CD4-positive, alpha-beta memory T cell (primary cell): Measurements from ENCODE around the gene ATP9A. TPM values are rescaled to one million over a fixed set of nuclear protein-coding genes. Genes with fewer than 3 reads are reported as not detected.
A peak's percentile ranks its signal among the peaks of the same experiment; 100 is the strongest.
"Not testable (repeated sequence)": the region's sequence is repeated elsewhere in the genome, so short reads cannot be mapped to it uniquely, and the experiment has no call there.

Source experiments
- CTCF ChIA-PET: fragments of 350-600 bp; sonication (Branson Sonifier 250); formaldehyde crosslinking; loops from one replicate; lab custom pipeline; 2021; ENCODE audit warnings: inconsistent platforms; ENCODE audit not compliant: partially characterized antibody; lab: Charles Lee
- POLR2A ChIA-PET: fragments of 350-600 bp; sonication (Branson Sonifier 250); formaldehyde crosslinking; loops from one replicate; lab custom pipeline; 2021; ENCODE audit not compliant: partially characterized antibody; lab: Charles Lee
- DNase-seq, 5 donors: peaks; one replicate each; pipeline versions ENCODE4 v3.0.0 to v3.0.0-alpha.2; 2020 to 2022; ENCODE audit warnings: mixed read lengths in 1 of 5
- H3K27ac ChIP-seq: one replicate; pipeline ENCODE4 v1.7.0; 2013; ENCODE audit warnings: low read depth, low read length
- H3K27me3 ChIP-seq: 2 replicates; pipeline ENCODE4 v1.7.0; 2013; ENCODE audit warnings: mild to moderate bottlenecking, low read length, moderate library complexity; ENCODE audit not compliant: insufficient read depth
- H3K36me3 ChIP-seq: 2 replicates; pipeline ENCODE4 v1.7.0; 2013; ENCODE audit warnings: mild to moderate bottlenecking, low read length, moderate library complexity; ENCODE audit not compliant: insufficient read depth
- H3K4me1 ChIP-seq: 2 replicates; pipeline ENCODE4 v1.7.0; 2013; ENCODE audit warnings: mild to moderate bottlenecking, low read length, moderate library complexity; ENCODE audit not compliant: insufficient read depth
- H3K4me3 ChIP-seq, 2 donors: one replicate each; pipeline ENCODE4 v1.7.0; 2013; ENCODE audit warnings: low read length in 2 of 2, mild to moderate bottlenecking in 1 of 2
- H3K9me3 ChIP-seq, 2 donors: one replicate each; pipeline ENCODE4 v1.7.0; 2013; ENCODE audit warnings: low read length in 2 of 2, control low read depth in 1 of 2; ENCODE audit not compliant: control insufficient read depth in 1 of 2
- H3K27ac Mint-ChIP-seq, 7 donors: one replicate each; pipeline ENCODE4 v1.8.0; 2020 to 2021; ENCODE audit warnings: mixed read lengths in 7 of 7, mild to moderate bottlenecking in 6 of 7, inconsistent platforms in 3 of 7, moderate library complexity in 3 of 7
- H3K27me3 Mint-ChIP-seq, 2 donors: one replicate each; pipeline ENCODE4 v1.8.0; 2020 to 2021; ENCODE audit warnings: mixed read lengths in 2 of 2
- H3K36me3 Mint-ChIP-seq, 2 donors: one replicate each; pipeline ENCODE4 v1.8.0; 2020 to 2021; ENCODE audit warnings: mixed read lengths in 2 of 2, inconsistent platforms in 1 of 2, mild to moderate bottlenecking in 1 of 2
- H3K4me1 Mint-ChIP-seq, 4 donors: one replicate each; pipeline ENCODE4 v1.8.0; 2020 to 2021; ENCODE audit warnings: mixed read lengths in 4 of 4, mild to moderate bottlenecking in 1 of 4
- H3K4me3 Mint-ChIP-seq, 8 donors: one replicate each; pipeline ENCODE4 v1.8.0; 2020 to 2021; ENCODE audit warnings: mixed read lengths in 8 of 8, mild to moderate bottlenecking in 7 of 8, moderate library complexity in 6 of 8, inconsistent platforms in 3 of 8
- H3K9me3 Mint-ChIP-seq, 8 donors: one replicate each; pipeline ENCODE4 v1.8.0; 2020 to 2021; ENCODE audit warnings: mixed read lengths in 8 of 8, mild to moderate bottlenecking in 5 of 8, inconsistent platforms in 3 of 8, moderate library complexity in 1 of 8
- intact Hi-C: fragments of 100-400 bp; cut with micrococcal nuclease; formaldehyde crosslinking; loops from one replicate; pipeline ENCODE4 v1.15.1; 2023
- polyA plus RNA-seq, 2 donors: library from polyadenylated mRNA; unstranded; fragments of 300-500 nt; fragmentation: Illumina TruSeq; gene quantifications; one replicate each; pipeline ENCODE4 v1.2.3, GENCODE V29; 2021
- total RNA-seq, 2 experiments: library from RNA; stranded (reverse); gene quantifications; one replicate each; pipeline ENCODE4 v1.2.3, GENCODE V29; 2021

ATP9A gene
- total and polyA plus RNA-seq, 4 experiments from 2014 or later = 0.14 to 1.0 (median 0.32) TPM

- Histone ChIP-seq H3K27me3 (peaks cover under 1% of the 10 kb centered on the region), H3K4me1 (no peaks in the 10 kb centered on the region), H3K4me3 (no peak overlapping the region), H3K9me3 (no peaks in the 10 kb centered on the region), H3K27ac (no peak overlapping the region), H3K36me3 (no peaks in the 10 kb centered on the region)
- Mint-ChIP-seq H3K4me3 (no peak overlapping the region), H3K9me3 (peaks cover 0 to 14% (median 4%) of the 10 kb centered on the region in 8 donors), H3K4me1 (no peaks in the 10 kb centered on the region), H3K27me3 (peaks cover 6 to 8% of the 10 kb centered on the region in 2 donors), H3K36me3 (no peaks in the 10 kb centered on the region), H3K27ac (no peak overlapping the region)
- POLR2A ChIA-PET = no interaction called here
- intact Hi-C loops = no loop called here
- CTCF ChIA-PET = interaction anchor here (0.9 kb wide), 1 partner anchor 14 kb away, joined by 3 read pairs; no protein-coding TSS in a partner anchor
- no peak for DNase-seq
Measured at GRCh38 chr20:51775241-51775640, 7.1 kb upstream of the ATP9A start.

GRCh38 chr20:51772236-51772635, 4.0 kb upstream of the ATP9A start:
- intact Hi-C loops = no loop called here
- ChIA-PET POLR2A (no interaction called here), CTCF (no interaction called here)
- H3K36me3 Mint-ChIP-seq = no peaks in the 10 kb centered on the region
- H3K9me3 ChIP-seq = no peaks in the 10 kb centered on the region
- H3K4me3 ChIP-seq = no peak overlapping the region
- H3K36me3 ChIP-seq = no peaks in the 10 kb centered on the region
- peaks cover 0 to 5% (median 0%) of the 10 kb centered on the region in 8 donors for H3K9me3 Mint-ChIP-seq
- H3K27ac ChIP-seq = no peak overlapping the region
- no peak for DNase-seq
- H3K4me3 Mint-ChIP-seq = no peak overlapping the region
- H3K27me3 Mint-ChIP-seq = peaks cover 17 to 22% of the 10 kb centered on the region in 2 donors
- H3K4me1 ChIP-seq = peaks cover 5% of the 10 kb centered on the region
- peaks cover 15% of the 10 kb centered on the region for H3K27me3 ChIP-seq
- peaks cover 7 to 11% (median 8%) of the 10 kb centered on the region in 4 donors for H3K4me1 Mint-ChIP-seq
- no peak overlapping the region for H3K27ac Mint-ChIP-seq

- H3K27me3 Mint-ChIP-seq = peaks cover 17 to 24% of the 10 kb centered on the region in 2 donors
- peaks cover 7 to 11% (median 8%) of the 10 kb centered on the region in 4 donors for H3K4me1 Mint-ChIP-seq
- no peaks in the 10 kb centered on the region for H3K36me3 Mint-ChIP-seq
- Histone ChIP-seq H3K4me3 (no peak overlapping the region), H3K36me3 (no peaks in the 10 kb centered on the region), H3K27ac (no peak overlapping the region), H3K27me3 (peaks cover 15% of the 10 kb centered on the region), H3K4me1 (peaks cover 5% of the 10 kb centered on the region), H3K9me3 (no peaks in the 10 kb centered on the region)
- POLR2A ChIA-PET = no interaction called here
- H3K9me3 Mint-ChIP-seq = peaks cover 0 to 5% (median 0%) of the 10 kb centered on the region in 8 donors
- no peak for DNase-seq
- CTCF ChIA-PET = no interaction called here
- no peak overlapping the region for H3K27ac Mint-ChIP-seq
- intact Hi-C loops = no loop called here
- H3K4me3 Mint-ChIP-seq = peak overlapping the region in 5 of 8 donors; percentile 22 to 61 (median 41)
Measured at GRCh38 chr20:51769976-51770615, 1.9 kb upstream of the ATP9A start.

GRCh38 chr20:51768759-51769517, 748 bp upstream of the ATP9A start:
- H3K27ac Mint-ChIP-seq = no peak overlapping the region

GRCh38 chr20:51766994-51767866, 960 bp downstream of the ATP9A start:
- Histone ChIP-seq H3K4me1 (peaks cover 5% of the 10 kb centered on the region), H3K27me3 (peaks cover 15% of the 10 kb centered on the region), H3K9me3 (no peaks in the 10 kb centered on the region), H3K27ac (no peak overlapping the region), H3K36me3 (no peaks in the 10 kb centered on the region), H3K4me3 (no peak overlapping the region)
- peak overlapping the region in 7 of 8 donors; percentile 33 to 76 (median 66) for H3K4me3 Mint-ChIP-seq
- ChIA-PET POLR2A (no interaction called here), CTCF (no interaction called here)
- peak in 4 of 5 donors; percentile 0 to 18 (median 2) for DNase-seq
- H3K4me1 Mint-ChIP-seq = peaks cover 7 to 11% (median 8%) of the 10 kb centered on the region in 4 donors
- H3K27ac Mint-ChIP-seq = no peak overlapping the region
- H3K27me3 Mint-ChIP-seq = peaks cover 18 to 24% of the 10 kb centered on the region in 2 donors
- intact Hi-C loops = no loop called here
- peaks cover 0 to 5% (median 0%) of the 10 kb centered on the region in 8 donors for H3K9me3 Mint-ChIP-seq
- H3K36me3 Mint-ChIP-seq = no peaks in the 10 kb centered on the region

More at GRCh38 chr20:51768759-51769517, 748 bp upstream of the ATP9A start:
- POLR2A ChIA-PET = no interaction called here
- no peak overlapping the region for H3K27ac ChIP-seq
- H3K4me3 Mint-ChIP-seq = peak overlapping the region; percentile 48 to 77 (median 72)
- no peak overlapping the region for H3K4me3 ChIP-seq
- intact Hi-C loops = no loop called here
- peaks cover 0 to 5% (median 0%) of the 10 kb centered on the region in 8 donors for H3K9me3 Mint-ChIP-seq
- H3K4me1 ChIP-seq = peaks cover 5% of the 10 kb centered on the region
- H3K36me3 ChIP-seq = no peaks in the 10 kb centered on the region
- no peaks in the 10 kb centered on the region for H3K9me3 ChIP-seq
- peaks cover 18 to 27% of the 10 kb centered on the region in 2 donors for H3K27me3 Mint-ChIP-seq
- DNase-seq = no peak
- H3K27me3 ChIP-seq = peaks cover 15% of the 10 kb centered on the region
- CTCF ChIA-PET = no interaction called here
- H3K36me3 Mint-ChIP-seq = no peaks in the 10 kb centered on the region
- H3K4me1 Mint-ChIP-seq = peaks cover 7 to 11% (median 8%) of the 10 kb centered on the region in 4 donors

- H3K36me3 ChIP-seq, H3K4me3 ChIP-seq, intact Hi-C loops, H3K27ac ChIP-seq, H3K9me3 ChIP-seq, POLR2A ChIA-PET, CTCF ChIA-PET, H3K36me3 Mint-ChIP-seq, H3K27ac Mint-ChIP-seq, H3K9me3 Mint-ChIP-seq, DNase-seq, H3K4me1 ChIP-seq: not testable (repeated sequence)
- Mint-ChIP-seq H3K4me1 (peaks cover 7 to 11% (median 8%) of the 10 kb centered on the region in 4 donors), H3K4me3 (peak overlapping the region in 1 of 8 donors; percentile 40), H3K27me3 (peaks cover 18 to 28% of the 10 kb centered on the region in 2 donors)
- peaks cover 15% of the 10 kb centered on the region for H3K27me3 ChIP-seq
Measured at GRCh38 chr20:51765381-51765780, 2.8 kb downstream of the ATP9A start.
